Mesothelial cell of epicardium (in vitro differentiated cells): ENCODE data around the gene SHE. TPM values are rescaled to one million over a fixed set of nuclear protein-coding genes. Genes with fewer than 3 reads are reported as not detected.

Experiments used
- DNase-seq, 2 experiments: peaks; one replicate each; pipeline ENCODE4 v3.0.0; 2021; ENCODE audit warnings: low spot score in 2 of 2; ENCODE audit not compliant: unreplicated experiment in 2 of 2
- H3K27ac Mint-ChIP-seq: 2 replicates; pipeline ENCODE4 v1.8.0; 2021; ENCODE audit warnings: mixed read lengths
- H3K27me3 Mint-ChIP-seq: 2 replicates; pipeline ENCODE4 v1.8.0; 2021; ENCODE audit warnings: low read depth, mixed read lengths
- H3K36me3 Mint-ChIP-seq: 2 replicates; pipeline ENCODE4 v1.8.0; 2021; ENCODE audit warnings: mixed read lengths
- H3K4me1 Mint-ChIP-seq: 2 replicates; pipeline ENCODE4 v1.8.0; 2021; ENCODE audit warnings: mixed read lengths
- H3K4me3 Mint-ChIP-seq: 2 replicates; pipeline ENCODE4 v1.8.0; 2021; ENCODE audit warnings: mild to moderate bottlenecking, moderate library complexity, mixed read lengths
- H3K9me3 Mint-ChIP-seq: 2 replicates; pipeline ENCODE4 v1.8.0; 2021; ENCODE audit warnings: mixed read lengths
- CTCF ChIP-seq: fragments of 200-600 bp; sonication (generic); IDR thresholded peaks from one replicate; pipeline ENCODE4 v1.5.0; 2021; ENCODE audit warnings: antibody characterized with exemption; ENCODE audit not compliant: unreplicated experiment
- total RNA-seq: library from RNA; stranded (reverse); gene quantifications from 3 replicates; pipeline ENCODE4 v1.2.1, GENCODE V29; 2021

The SHE gene
- total RNA-seq, 1 donor from 2014 or later: 0.29 TPM

DNA sequence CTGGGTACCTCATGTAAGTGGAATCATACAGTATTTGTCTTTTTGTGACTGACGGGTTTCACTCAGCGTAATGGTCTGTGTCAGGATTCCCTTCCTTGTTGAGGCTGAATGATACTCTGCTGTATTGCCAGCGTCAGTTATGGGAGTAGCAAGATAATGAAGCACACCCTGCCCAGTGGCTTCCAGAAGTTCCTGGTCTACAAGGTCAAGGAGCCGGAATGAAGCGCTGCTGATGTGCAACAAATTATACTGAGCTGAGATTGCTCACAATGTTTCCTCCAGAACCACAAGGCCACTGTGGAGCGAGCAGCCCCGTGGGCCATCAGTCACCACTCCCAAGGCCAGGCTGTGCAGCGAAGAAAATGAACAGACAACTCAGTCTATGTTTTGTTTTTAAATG is 24.2 kb downstream of the SHE start:
- no peak overlapping the region for H3K27ac Mint-ChIP-seq
- H3K36me3 Mint-ChIP-seq: no peaks in the 10 kb centered on the region
- DNase-seq: no peak
- no peak for TF ChIP-seq CTCF
- H3K9me3 Mint-ChIP-seq: no peaks in the 10 kb centered on the region
- H3K4me1 Mint-ChIP-seq: peaks cover 7% of the 10 kb centered on the region
- no peak overlapping the region for H3K4me3 Mint-ChIP-seq
- H3K27me3 Mint-ChIP-seq: no peaks in the 10 kb centered on the region

DNA sequence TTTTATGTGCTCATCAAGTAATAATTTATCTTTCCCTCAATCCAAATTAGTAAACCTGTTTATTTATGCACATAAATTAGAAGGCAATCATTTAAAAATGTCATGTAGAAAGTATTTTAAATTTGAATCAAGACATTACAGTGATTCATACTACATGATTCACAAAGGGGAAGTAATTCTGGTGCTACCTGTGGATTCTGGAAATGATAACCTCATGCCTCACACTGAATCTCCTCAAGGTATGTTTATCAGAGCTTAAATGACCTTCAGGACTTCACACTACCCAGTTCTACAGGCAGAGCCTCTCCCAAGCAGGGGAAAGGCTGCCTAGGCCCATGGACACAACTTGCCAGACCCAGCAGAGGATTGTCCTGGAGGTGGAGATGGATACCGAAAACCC is 25.4 kb downstream of the SHE start:
- no peak for DNase-seq
- Mint-ChIP-seq H3K4me3 (no peak overlapping the region), H3K4me1 (peaks cover 7% of the 10 kb centered on the region), H3K9me3 (no peaks in the 10 kb centered on the region), H3K27ac (no peak overlapping the region), H3K36me3 (no peaks in the 10 kb centered on the region), H3K27me3 (no peaks in the 10 kb centered on the region)
- TF ChIP-seq CTCF: no peak

DNA sequence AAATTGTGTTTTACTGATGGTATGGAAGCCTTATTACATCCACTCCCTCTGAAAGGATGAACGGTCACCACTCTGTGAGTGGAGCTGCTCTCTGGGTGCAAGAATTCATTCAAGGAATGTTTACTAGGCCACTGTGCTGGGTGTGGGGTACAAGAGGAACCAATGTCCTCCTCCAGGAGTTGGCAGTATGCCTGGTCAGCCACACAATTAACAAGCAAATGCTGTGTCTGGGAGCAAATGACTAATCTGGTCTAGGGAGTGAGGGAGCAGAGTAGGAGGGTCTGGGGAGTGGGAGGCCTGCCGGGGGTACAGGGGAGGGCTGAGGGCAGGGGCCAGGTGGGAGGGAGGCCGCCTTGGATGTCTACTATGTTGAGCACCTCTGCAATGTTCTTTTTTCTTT is 27.4 kb downstream of the SHE start:
- Mint-ChIP-seq H3K27ac (no peak overlapping the region), H3K36me3 (no peaks in the 10 kb centered on the region), H3K4me1 (peaks cover 7% of the 10 kb centered on the region), H3K9me3 (no peaks in the 10 kb centered on the region), H3K4me3 (no peak overlapping the region), H3K27me3 (no peaks in the 10 kb centered on the region)
- no peak for TF ChIP-seq CTCF
- DNase-seq: no peak

DNA sequence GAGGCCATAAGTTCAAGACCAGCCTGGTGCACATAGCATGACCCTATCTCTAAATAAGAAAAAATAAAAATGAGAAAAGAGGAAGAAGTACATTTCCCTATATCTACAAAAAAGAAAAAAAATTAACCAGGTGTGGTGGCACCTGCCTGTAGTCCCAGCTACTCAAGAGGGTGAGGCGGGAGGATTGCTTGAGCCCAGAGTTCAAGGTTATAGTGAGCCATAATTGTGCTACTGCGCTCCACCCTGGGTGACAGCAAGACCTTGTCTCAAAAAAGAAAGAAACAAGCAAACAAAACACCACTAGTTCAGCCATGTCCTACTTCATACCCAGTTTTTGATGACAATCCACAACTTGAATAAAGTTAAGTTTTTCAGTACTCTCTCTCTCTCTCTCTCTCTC is 30.9 kb downstream of the SHE start:
- H3K27ac Mint-ChIP-seq: no peak overlapping the region
- H3K4me1 Mint-ChIP-seq: peaks cover 5% of the 10 kb centered on the region
- H3K36me3 Mint-ChIP-seq: no peaks in the 10 kb centered on the region
- H3K27me3 Mint-ChIP-seq: no peaks in the 10 kb centered on the region
- no peaks in the 10 kb centered on the region for H3K9me3 Mint-ChIP-seq
- no peak for TF ChIP-seq CTCF
- DNase-seq: no peak
- H3K4me3 Mint-ChIP-seq: no peak overlapping the region

DNA sequence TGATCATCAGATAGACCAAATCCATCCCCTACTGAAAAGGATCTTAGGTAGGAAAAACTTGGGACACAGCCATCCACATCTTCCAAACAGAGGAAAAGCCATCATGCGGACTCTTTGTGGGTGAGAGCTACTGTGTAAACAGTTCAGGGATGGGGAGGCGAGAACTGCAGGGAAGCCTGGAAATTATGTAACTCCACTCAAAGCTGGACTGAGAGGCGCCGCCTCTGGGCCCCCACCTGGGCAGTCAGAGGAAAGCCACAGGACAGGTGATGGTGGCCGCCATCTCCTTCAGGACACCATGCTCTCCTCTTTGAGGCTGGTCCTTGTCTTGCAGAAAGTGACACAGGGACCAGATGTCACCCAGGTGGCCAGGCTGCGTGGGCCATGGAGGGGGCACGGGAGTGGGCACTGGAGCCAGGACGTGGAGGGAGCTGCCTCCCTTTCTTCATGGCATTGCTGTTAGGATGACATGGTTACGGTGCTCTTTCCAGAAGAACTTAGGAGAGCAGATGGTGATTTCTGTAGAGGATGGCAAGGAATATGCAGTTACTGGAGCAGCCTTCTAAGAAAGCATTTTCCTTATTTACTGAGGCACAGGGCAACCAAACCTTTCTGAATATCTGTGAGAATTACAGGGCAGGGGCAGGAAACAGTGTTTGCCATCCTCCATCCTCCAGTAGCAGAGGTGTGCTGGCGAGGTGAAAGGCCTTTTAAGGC is 32.2 kb downstream of the SHE start:
- H3K9me3 Mint-ChIP-seq: no peaks in the 10 kb centered on the region

More for the DNA sequence above, 32.2 kb downstream of the SHE start:
- H3K27me3 Mint-ChIP-seq: no peaks in the 10 kb centered on the region
- H3K36me3 Mint-ChIP-seq: no peaks in the 10 kb centered on the region
- TF ChIP-seq CTCF: no peak
- peaks cover 10% of the 10 kb centered on the region for H3K4me1 Mint-ChIP-seq
- no peak overlapping the region for H3K4me3 Mint-ChIP-seq
- H3K27ac Mint-ChIP-seq: no peak overlapping the region
- no peak for DNase-seq
